Activated CD8-positive, alpha-beta memory T cell treated with anti-CD3 and anti-CD28 coated beads for 4 hours (primary cell): Measurements from ENCODE around the gene HNRNPUL1.
"Not testable (repeated sequence)": the region's sequence is repeated elsewhere in the genome, so short reads cannot be mapped to it uniquely, and the experiment has no call there.

Experiments used
- DNase-seq, 2 donors: peaks; one replicate each; pipeline ENCODE4 v3.0.0-alpha.2; 2020; ENCODE audit warnings: low read depth in 2 of 2

Gene HNRNPUL1

DNA sequence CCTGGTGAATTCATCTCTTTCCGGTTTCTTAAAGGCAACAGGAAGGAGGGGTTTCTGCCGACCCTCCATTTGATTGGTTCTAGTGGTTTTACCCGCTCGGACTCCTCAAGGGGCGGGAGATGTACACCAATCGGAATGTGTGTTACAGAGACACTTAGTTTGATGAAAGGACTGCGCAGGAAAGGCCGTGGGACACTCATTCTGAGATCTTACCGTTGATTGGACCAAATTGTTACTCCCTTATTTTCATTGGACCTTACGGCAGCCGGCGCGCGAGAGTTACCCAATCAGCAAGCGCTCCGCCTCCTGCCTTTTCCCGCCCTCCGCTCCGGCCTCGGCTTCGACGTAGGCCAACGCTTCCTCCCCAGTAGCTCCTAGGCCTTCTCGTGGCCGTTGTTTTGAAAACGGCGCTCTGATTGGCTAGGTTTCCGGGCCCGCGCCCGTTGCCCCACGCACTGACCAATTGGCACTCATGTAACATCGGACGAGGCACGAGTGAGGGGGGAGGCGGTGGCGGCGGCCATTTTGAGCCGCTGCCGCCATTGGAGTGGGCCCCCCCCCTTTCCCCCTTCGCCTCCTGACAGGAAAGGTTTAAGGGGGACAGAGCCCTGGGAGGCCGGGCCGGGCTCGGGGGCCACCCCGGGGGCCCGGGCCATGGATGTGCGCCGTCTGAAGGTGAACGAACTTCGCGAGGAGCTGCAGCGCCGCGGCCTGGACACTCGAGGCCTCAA lies at the start of gene HNRNPUL1:
HNRNPUL1 (plus strand) TSS at position 523 of the 731 bp plus-strand sequence; CDS start at position 655, 132 bp downstream.
- peak; percentile 98 for DNase-seq

GRCh38 chr19:41217741-41218140 lies 46.4 kb upstream of the HNRNPUL1 start:
- DNase-seq = no peak

- DNase-seq = no peak
Observed at GRCh38 chr19:41218249-41218614, 45.9 kb upstream of the HNRNPUL1 start.

- no peak for DNase-seq
Observed at GRCh38 chr19:41218615-41219507, 45.3 kb upstream of the HNRNPUL1 start, which contains the start of gene AXL. Gene AXL (plus strand): TSS chr19:41219223. CDS start chr19:41219393, 170 bp downstream.

GRCh38 chr19:41219924-41220567 lies 44.1 kb upstream of the HNRNPUL1 start:
- no peak for DNase-seq

GRCh38 chr19:41220811-41221210 lies 43.4 kb upstream of the HNRNPUL1 start:
- DNase-seq = no peak

DNA sequence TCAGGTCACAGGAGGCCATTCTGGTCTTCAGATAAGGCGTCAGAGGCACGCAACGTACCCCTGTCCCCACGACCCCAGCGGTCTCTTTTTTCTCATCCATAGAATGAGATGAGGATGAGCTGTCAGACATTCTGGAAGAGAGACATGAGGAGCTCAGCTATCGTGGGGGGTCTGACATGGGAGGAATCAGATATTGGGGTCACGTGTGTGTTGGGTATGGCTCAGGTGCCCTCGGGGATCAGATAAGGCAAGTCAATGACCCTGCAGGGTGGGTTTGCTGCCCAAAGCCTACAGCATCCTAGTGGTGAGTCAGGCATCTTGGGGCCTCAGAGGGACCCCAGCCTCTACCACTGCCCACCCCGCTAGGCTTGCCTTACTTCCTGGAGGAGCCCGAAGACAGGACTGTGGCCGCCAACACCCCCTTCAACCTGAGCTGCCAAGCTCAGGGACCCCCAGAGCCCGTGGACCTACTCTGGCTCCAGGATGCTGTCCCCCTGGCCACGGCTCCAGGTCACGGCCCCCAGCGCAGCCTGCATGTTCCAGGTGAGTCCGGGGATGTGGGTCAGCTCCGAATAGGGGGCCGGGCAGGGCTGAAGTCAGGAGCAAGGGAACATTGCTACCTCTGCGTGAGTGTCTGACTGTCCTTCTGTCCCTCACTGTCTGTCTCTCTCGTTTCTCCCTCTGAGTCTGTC lies 42.5 kb upstream of the HNRNPUL1 start:
- no peak for DNase-seq

DNA sequence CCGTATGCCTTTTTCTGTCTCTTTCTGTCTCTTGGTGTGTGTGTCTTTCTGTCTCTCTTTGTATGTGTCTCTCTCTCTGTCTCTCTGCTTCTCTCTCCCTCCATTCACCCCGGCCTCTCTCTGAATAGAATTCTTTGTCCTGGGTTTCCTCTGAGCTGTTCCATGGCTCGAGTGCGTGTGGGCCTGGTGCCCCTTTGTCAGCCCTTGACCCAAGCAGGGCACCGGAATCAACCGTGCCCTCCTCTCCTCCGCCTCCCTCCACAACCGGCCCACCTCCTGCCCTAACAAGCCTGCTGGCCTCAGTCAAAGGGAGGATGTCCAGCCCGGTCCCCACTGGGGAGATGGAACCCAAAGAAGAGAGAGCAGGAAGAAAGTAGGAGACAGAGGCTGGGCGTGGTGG lies 41.9 kb upstream of the HNRNPUL1 start:
- no peak for DNase-seq

GRCh38 chr19:41223431-41224234 lies 40.5 kb upstream of the HNRNPUL1 start:
- DNase-seq = no peak

GRCh38 chr19:41224632-41225031 lies 39.5 kb upstream of the HNRNPUL1 start:
- no peak for DNase-seq

GRCh38 chr19:41225238-41226052 lies 38.7 kb upstream of the HNRNPUL1 start:
- DNase-seq = peak; percentile 12 to 51

DNA sequence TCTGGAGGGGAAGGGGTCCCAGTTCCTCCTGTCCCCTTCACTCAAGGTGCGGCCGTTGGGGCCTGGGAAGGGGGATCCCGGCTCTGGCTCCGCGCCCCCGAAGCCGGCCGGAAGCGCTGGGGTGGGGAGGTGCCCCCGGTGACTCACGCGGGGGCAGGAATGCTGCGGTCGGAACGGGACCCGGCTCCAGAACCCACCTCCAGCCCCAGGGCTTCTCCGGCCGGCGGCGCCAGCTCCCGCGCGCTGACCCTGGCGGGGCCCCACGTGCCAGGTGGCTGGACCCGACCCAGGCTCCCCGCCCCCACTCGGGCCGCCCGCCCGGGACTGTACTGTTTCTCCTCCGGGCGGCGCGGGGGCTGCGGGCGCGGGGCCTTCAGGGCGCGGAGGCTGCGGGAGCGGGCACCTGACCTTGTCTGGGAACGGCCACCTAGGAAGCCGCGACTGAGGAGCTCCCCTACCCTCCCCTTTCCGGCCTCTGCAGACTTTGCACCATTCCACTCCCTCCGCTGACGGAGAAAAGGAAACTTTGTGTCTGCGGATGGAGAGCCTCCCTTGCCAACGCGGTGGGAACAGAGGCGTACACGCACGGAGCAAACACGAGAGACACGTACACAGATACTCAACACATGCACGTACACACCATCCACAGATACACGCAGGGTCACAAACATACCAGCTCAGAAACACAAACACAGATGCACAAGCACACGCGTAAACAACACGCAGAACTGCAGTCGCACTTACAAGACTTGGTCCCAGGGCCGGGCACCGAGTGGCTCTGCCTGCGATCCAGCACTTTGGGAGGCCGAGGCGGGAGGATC lies 37.9 kb upstream of the HNRNPUL1 start:
- peak in 1 of 2 donors; percentile 4 for DNase-seq

- no peak for DNase-seq
Observed at GRCh38 chr19:41226874-41227390, 37.2 kb upstream of the HNRNPUL1 start.

- no peak for DNase-seq
Observed at GRCh38 chr19:41228486-41228885, 35.7 kb upstream of the HNRNPUL1 start.

- DNase-seq = not testable (repeated sequence)
Observed at GRCh38 chr19:41229338-41229737, 34.8 kb upstream of the HNRNPUL1 start.

DNA sequence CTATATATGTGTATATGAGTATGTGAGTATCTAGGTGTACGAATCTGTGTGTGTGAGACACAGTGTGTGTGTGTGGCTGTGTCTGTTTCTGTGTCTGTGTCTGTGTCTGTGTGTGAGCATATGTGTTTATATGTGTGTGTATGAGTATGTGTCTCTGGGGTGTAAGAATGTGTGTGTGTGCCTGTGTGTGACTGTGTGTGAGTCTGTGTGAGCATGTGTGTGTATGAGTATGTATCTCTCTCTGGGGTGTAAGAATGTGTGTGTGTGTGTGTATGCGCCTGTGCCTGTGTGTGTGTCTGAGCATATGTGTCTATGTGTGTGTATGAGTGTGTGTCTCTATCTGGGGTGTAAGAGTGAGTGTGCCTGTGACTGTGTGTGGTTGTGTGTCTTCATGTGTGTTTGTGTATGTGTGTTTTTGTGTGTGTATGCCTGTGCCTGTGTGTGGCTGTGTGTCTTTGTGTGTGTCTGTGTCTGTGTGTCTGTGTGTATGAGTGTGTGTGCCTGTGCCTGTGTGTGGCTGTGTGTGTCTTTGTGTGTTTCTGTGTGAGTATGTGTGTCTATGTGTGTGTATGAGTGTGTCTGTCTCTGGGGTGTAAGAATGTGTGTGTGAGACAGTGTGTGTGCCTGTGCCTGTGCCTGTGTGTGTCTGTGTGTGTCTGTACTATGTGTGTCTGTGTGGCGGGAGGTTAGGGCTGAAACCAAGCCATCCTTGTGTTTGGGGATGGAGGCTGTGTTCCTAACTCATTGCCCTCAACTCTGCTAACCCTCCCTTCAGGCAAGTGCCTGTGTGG lies 33.9 kb upstream of the HNRNPUL1 start:
- DNase-seq = no peak

DNA sequence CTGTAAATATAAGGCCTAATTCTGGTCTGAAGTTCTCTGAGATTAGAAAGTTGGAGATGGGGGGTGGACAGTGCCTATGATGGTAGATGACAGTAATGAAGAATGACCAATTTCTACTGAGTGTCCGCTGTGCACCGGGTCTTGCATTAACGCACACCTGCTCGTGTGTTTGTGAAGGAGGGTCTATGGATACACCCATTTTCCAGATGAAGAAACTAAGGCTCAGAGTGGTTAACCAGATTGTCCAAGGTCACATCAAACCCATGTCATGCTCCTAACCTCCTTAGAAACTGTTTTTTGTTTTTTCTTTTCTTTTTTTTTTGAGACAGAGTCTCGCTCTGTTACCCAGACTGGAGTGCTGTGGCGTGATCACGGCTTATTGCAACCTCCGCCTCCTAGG lies 31.5 kb upstream of the HNRNPUL1 start:
- DNase-seq = no peak

GRCh38 chr19:41233748-41234240 lies 30.4 kb upstream of the HNRNPUL1 start:
- no peak for DNase-seq
